ENCODE results near the gene KCTD1.

DNA sequence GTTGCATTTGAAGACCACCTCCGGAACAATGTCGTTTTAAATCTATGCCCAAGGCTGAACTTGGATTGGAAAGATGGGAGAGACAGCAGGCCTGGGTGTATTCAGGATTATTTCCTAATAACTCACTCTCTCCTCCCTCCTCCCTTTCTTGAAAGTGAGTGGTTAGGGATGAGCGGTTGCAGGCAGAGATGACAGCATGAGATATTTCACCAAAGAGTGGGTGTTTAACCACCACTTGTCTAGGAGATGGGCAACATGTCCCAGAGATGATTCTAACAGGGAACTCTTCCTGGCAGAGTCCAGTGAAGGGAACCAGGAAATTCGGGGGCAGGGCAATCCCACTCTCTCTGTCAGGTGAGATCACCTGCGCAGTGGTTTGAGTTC, 123.2 kb downstream of the KCTD1 start:
- TF ChIP-seq, protein P1, sequence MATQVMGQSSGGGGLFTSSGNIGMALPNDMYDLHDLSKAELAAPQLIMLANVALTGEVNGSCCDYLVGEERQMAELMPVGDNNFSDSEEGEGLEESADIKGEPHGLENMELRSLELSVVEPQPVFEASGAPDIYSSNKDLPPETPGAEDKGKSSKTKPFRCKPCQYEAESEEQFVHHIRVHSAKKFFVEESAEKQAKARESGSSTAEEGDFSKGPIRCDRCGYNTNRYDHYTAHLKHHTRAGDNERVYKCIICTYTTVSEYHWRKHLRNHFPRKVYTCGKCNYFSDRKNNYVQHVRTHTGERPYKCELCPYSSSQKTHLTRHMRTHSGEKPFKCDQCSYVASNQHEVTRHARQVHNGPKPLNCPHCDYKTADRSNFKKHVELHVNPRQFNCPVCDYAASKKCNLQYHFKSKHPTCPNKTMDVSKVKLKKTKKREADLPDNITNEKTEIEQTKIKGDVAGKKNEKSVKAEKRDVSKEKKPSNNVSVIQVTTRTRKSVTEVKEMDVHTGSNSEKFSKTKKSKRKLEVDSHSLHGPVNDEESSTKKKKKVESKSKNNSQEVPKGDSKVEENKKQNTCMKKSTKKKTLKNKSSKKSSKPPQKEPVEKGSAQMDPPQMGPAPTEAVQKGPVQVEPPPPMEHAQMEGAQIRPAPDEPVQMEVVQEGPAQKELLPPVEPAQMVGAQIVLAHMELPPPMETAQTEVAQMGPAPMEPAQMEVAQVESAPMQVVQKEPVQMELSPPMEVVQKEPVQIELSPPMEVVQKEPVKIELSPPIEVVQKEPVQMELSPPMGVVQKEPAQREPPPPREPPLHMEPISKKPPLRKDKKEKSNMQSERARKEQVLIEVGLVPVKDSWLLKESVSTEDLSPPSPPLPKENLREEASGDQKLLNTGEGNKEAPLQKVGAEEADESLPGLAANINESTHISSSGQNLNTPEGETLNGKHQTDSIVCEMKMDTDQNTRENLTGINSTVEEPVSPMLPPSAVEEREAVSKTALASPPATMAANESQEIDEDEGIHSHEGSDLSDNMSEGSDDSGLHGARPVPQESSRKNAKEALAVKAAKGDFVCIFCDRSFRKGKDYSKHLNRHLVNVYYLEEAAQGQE (IDR thresholded peaks at IDR 0.05; ENCODE audit: borderline replicate concordance): no peak
- TF ChIP-seq POLR2AphosphoS5 (IDR thresholded peaks at IDR 0.05): no peak
- TF ChIP-seq, protein P2, sequence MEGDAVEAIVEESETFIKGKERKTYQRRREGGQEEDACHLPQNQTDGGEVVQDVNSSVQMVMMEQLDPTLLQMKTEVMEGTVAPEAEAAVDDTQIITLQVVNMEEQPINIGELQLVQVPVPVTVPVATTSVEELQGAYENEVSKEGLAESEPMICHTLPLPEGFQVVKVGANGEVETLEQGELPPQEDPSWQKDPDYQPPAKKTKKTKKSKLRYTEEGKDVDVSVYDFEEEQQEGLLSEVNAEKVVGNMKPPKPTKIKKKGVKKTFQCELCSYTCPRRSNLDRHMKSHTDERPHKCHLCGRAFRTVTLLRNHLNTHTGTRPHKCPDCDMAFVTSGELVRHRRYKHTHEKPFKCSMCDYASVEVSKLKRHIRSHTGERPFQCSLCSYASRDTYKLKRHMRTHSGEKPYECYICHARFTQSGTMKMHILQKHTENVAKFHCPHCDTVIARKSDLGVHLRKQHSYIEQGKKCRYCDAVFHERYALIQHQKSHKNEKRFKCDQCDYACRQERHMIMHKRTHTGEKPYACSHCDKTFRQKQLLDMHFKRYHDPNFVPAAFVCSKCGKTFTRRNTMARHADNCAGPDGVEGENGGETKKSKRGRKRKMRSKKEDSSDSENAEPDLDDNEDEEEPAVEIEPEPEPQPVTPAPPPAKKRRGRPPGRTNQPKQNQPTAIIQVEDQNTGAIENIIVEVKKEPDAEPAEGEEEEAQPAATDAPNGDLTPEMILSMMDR (IDR thresholded peaks at IDR 0.05; ENCODE audit: poor library complexity, severe bottlenecking): no peak
- no peak for TF ChIP-seq RAD21 (conservative IDR thresholded peaks at IDR 0.05)
- no peak for TF ChIP-seq EZH2 (IDR thresholded peaks at IDR 0.05; ENCODE audit: borderline replicate concordance, insufficient read depth, low read length, poor library complexity, severe bottlenecking)
- TF ChIP-seq SMC3 (conservative IDR thresholded peaks at IDR 0.05; ENCODE audit: poor library complexity): no peak
- TF ChIP-seq TAF1 (IDR thresholded peaks at IDR 0.05; ENCODE audit: low read depth): no peak
